HG03175 (cell line): Measurements from ENCODE around the gene ARL3.
"Not testable (repeated sequence)": the region's sequence is repeated elsewhere in the genome, so short reads cannot be mapped to it uniquely, and the experiment has no call there.

ENCODE experiments used
- ATAC-seq: cut with Tn5 transposase; IDR thresholded peaks from one replicate; pipeline ENCODE4 v1.9.1; 2021; ENCODE audit warnings: mild to moderate bottlenecking, moderate library complexity; ENCODE audit not compliant: unreplicated experiment

ARL3 gene

DNA sequence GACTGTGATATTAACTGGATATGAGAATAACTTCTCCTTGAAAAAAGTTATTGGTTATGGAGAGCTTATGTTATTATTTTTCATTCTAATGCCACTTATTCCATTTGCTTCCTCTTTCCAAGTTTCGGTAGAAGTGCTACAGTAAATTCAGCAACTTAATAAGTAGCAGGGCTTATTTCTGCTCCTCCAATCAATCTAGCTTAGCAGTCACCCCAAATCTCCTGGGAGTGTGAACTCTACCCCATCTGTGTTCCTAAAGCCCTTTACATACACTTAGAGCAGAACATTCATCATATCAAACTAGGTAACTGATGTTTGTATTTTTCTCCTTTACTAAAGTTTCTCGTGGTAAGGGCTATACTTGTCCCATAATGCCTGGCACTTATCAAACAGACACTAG lies 8.7 kb downstream of the ARL3 start:
- ATAC-seq = no peak

DNA sequence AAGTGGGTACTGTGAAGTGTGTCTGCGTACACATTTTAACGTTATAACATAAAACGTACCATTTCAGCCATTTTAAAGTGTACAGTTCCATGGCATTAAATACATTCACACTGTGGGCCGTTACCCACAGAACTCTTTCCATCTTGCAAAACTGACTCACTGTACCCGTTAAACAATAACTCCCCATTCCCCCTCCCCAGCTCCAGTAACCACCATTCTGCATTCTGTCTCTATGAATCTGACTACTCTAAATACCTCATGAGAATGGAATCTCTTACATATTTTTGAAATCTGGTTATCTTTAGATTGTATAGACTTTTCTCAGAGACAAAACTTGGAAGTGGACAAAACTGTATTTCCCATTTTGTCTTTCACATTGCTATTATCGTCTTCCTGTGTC lies 9.3 kb downstream of the ARL3 start:
- ATAC-seq = no peak

DNA sequence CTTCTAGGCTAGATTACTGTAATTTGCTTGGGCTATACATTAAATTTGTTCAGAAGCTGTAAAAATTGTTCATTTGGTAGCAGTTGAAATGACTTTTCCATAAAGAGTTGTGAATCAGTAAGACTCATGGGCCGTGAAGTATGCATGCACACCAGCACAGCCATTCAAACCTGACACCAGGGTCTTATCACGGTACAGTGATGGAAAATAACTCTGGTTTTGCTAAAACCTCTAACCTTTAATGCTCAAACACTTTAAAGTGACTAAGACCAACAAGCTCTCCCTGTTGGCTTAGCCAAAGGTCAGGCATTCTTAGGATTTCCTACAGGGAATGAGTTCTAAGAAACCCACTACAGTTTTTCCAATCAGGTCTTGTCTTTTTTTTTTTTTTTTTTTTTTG lies 11.5 kb downstream of the ARL3 start:
- ATAC-seq = no peak

DNA sequence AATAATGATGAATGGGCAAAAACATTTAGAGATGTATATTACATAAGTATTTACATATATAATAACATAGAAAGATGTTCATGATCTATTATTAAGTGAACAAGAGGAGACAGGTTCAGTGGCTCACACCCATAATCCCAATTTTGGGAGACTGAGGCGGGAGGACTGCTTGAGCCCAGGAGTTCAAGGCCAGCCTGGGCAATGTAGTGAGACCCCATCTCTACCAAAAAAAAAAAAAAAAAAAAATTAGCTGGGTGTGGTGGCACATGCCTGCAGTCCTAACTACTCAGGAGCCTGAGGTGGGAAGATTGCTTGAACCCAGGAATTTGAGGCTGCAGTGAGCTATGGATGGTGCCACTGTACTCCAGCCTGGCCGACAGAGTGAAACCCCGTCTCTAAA lies 12.4 kb downstream of the ARL3 start:
- ATAC-seq = no peak

DNA sequence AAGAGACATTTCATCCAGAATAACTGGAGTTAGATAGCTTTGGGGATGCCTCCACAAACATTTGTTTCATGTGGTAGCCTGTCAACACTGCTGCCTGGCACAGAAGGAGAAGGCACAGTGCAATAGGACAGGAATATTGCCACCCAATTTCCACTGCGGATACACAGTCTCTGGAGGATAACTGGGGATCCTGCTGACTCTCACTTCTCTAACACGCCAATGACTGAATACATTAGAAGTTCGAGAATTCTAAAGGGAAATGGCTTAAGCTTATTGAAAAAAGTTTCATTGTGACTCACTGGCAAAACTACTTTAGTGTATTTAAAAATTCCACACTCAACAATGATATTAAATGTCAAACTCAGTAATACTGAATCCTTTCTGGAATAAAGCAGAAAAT lies 12.9 kb downstream of the ARL3 start:
- no peak for ATAC-seq

DNA sequence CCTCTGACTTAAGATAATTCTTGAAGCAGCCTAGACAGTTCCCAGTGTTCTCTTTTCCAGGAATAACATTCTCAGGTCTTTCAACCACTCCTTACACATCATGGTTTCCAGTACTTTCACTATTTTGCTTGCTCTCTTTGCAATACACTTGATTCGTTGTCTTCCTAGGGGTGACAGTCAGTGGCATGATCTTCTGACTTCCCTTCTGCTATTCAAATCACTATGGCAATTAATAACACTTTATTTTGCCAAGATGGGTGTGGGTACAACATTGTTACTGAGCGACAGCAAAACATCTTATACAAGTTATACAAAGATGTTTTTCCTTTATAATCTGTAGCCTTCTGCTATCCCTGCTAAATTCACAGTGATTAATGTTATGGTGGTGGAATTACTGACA lies 15.3 kb downstream of the ARL3 start:
- no peak for ATAC-seq

DNA sequence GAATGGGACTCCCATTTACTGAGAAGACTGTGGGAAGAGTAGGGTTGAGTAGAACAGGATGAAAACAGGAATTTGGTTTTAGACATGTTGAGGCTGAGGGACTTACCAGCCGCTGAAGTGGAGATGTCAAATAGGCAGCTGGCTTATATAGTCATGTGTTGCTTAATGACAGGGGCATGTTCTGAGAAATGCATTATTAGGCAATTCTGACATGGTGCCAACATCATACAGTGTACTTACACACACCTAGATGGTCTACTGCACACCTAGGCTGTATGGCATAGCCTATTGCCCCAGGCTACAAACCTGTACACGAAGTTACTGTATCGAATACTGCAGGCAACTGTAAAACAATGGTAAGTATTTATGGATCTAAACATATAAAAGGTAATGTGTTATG lies 17.5 kb downstream of the ARL3 start:
- no peak for ATAC-seq

DNA sequence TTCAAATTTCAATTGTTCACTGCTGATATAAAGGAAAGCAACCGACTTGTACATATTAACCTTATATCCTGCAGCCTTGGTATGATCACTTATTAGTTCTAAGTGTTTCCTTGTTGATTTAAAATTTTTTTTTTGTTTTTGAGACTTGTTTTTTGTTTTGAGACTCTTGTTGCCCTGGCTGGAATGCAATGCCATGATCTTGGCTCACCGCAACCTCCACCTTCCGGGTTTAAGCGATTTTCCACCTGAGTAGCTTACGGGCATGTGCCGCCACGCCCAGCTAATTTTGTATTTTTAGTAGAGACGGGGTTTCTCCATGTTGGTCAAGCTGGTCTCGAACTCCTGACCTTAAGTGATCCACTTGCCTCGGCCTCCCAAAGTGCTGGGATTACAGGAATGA lies 18.8 kb downstream of the ARL3 start:
- ATAC-seq = not testable (repeated sequence)

DNA sequence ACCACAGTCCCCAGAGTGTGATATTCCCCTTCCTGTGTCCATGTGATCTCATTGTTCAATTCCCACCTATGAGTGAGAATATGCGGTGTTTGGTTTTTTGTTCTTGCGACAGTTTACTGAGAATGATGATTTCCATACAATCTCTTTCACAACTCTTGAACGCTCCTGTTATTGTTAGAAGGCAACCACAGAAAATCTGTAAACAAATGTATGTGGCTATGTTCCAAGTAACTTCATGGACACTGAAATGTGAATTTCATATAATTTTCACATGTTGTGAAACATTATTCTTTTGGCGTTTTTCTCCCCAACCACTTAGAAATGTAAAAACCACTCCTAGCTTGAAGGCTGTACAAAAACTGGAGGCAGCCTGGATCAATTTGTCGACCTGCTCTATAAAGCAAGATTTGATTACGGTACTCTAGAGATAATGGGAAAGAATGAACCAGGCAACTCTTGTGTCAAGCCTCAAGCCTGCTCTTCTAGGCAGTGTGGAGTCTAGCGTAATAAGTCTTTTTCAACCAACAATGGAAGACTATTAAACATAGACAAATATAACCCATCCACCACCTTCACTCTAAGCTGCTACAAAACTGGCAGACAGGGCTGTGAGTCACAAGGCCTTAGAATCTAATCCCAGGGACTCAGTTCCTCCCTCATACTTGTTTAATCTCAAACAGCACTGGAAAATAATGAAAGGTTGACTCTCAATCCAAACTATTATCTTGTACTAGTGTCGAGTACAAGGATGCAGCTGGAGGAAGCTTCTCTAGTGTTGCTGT lies 22.7 kb downstream of the ARL3 start:
- no peak for ATAC-seq

DNA sequence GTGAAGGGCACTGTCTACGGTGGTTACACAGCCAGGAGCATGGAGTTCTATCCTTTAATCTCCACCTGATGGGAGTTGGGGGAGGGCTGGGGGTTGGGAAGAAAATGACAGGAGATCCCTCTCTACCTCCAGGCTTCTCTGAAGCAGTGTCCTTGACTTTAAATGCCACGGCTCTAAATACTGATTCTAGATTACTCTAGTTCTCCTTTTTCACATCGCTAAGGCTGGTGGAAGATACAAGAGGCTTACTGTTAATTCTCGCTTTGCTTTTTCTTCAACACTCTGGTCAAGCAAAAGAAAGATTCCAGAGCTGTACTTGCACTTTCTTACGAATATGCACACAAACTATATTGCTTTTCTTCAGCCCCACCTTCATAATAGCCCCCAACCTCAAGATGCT lies 30.5 kb downstream of the ARL3 start:
- no peak for ATAC-seq

DNA sequence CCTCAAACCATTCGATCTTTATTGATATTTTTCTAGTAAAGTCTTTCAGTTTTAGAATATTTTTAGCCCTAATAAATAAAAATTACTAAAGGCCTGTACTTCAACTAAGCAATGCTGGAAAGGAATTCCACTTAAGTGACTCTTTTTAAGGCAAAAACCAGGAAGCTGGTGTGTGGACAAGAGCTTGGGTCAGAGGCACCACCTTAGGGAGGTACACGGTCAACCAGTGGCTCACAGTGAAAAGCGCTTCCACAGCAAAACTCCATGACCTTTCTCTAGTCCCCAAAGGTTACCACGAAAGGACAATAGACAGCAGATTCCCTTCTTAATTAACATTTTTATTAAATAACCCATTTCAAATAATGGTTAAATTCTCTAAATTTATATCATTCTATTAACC lies 31.2 kb downstream of the ARL3 start:
- no peak for ATAC-seq

DNA sequence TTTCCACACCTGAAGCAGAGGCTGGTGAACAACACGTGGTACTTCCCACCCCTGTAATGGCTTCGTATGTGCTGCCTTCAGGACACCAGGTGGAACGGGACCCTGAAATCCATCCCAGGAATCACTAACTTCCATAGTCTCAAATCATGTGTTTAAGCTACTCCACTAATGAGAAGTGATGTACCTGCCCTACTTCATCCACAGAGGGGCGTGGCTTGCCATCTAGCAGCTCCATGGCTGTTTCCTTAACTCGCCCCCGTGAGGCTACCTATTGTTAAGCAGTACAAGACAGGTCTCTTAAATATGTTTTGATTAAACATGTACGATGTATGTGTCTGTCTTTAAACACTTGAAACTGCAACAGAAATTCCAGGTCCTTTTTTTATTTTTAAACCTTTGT lies 31.8 kb downstream of the ARL3 start:
- no peak for ATAC-seq

DNA sequence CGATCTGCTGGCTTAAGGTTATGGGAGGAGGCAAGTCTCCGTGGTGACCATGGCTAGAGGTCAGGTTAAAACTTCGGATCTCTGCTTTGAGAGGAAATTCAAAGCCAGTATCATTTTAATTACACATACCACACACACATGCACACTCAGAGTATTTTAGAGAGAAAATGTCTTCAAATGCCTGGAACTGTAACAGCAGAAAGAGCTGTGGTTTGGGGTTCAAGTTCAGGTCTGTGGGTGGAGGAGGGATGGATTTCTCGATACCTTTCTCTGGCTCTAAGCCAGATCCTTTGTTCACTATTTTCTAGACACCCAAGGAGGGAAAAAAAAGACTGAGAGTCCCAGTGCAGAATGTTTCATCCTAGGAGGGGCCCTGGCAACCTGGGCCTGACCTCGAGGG lies 32.5 kb downstream of the ARL3 start:
- ATAC-seq = no peak

DNA sequence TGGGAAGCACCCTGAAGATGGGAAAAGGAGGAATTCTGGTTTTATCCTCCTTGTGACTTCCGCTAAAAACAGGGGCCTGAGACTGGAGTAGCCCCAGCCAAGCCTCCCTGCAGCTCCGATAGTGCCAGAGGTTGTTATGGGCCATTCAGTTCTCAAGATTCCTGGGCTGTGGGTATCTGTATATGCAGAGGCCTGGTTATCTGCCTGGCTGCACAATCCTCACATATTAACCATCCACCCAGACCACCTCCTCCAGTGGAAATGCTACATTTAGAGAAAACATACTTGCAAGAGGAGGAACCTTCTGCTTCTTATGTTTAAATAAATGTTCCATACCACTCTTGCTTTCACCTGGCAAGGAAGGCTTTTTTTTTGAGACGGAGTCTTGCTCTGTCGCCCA lies 34.6 kb downstream of the ARL3 start:
- ATAC-seq = no peak

DNA sequence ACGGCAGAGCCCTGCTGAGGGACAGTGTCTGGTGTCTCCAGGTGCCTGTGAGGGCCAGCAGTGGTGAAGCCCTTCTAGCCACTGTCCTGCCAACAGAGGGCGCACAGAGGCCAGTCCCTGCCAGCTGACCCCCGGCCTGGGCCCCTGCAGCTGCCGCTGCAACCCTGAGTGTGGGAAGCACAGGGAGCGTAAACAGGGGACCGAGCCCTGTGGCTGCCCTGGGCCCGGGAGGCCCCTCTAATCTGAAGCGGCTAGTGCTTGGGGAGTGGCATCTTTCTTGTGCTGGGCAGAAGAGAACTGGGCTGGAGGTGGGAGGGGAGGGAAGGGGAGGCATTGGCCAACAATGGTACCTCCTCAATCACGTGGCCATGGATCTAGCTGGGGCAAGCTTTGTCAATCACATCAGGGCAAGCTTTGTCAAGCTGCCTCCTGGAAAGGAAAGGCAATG lies 35.3 kb downstream of the ARL3 start:
- ATAC-seq = no peak

DNA sequence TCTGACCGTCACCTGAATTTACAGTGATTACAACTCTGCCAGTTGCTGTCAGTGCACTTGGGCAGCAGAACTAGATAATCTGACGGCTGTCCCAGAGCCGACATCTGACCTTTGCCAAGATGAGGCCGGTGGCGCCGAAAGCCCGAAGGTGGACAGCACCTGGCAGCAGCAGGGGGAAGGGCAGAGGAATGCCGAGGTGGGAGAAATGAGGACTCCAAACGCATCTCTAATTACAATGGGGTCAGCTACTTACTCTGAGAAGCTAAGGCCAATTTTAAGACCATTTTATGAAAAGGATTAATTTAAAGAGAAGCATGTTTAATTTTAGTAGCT lies 36.2 kb downstream of the ARL3 start:
- no peak for ATAC-seq

DNA sequence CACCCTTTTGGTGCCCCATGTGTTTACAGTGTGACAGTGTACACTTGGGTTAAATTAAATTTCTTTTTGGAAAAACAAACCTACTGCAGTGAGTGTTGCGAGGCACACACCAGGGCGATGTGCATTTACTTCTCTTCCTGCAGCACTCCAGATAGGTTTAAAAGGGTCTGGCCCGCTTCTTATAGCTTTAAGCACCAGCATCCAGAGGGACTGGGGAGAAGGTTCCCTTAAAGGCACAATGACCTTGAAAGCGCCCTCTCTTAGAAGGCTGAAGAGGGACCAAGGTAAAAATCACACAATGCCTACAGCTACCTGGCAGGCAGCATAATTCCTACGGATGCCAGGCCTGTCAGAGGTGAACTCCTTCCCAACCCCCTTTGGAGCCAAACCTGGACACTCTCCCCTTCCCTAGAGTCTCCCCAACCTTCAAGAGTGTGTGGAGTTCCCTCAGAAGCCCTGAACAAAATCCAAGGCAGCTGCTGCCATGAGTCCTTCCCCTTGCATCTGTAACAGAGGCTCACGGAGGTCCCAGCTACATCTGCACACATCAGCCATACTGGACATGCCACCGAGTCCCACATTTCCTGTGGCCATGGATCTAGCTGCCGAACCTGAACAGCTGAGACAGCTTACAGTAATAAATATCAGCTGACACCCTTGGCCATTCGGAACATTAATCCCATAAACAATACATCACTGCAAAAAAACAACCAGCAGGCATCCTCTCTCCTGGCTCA lies 36.7 kb downstream of the ARL3 start:
- no peak for ATAC-seq

DNA sequence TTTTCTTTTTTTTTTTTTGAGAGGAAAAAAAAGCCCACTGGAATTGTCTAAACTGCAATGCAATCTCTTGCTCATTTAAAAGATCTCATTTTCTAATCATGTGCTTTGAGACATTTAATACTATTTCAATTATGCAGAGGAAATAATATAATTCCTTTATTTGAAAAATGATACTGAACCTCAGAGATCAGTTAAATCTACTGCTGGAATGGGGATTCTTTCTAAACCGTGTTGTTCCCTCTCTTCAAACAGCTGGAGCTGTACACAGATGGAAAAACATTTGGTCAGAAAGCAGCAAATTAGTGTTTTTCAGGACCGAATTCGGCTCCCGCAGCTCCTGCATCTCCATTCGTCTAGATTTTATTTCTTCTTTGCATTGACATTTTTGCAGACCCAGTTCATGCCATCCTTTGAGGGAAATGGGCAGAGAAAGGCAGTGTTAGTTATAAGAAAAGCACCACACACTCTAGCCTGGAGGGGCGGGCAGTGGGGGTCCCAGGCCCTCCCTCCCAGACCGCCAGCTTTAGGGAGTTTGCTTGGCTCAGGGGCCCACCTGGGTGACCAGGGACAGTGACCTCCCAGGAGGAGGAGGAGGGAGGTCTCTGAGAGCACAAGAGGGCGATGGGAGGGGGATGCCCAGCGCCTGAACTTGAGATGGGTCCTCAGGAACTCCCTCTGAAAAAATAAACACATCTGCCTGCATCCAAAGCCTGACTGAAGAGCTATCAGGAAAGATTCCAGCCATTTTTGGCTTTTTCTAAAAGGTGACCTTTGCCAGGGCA lies 37.5 kb downstream of the ARL3 start:
- ATAC-seq = no peak

DNA sequence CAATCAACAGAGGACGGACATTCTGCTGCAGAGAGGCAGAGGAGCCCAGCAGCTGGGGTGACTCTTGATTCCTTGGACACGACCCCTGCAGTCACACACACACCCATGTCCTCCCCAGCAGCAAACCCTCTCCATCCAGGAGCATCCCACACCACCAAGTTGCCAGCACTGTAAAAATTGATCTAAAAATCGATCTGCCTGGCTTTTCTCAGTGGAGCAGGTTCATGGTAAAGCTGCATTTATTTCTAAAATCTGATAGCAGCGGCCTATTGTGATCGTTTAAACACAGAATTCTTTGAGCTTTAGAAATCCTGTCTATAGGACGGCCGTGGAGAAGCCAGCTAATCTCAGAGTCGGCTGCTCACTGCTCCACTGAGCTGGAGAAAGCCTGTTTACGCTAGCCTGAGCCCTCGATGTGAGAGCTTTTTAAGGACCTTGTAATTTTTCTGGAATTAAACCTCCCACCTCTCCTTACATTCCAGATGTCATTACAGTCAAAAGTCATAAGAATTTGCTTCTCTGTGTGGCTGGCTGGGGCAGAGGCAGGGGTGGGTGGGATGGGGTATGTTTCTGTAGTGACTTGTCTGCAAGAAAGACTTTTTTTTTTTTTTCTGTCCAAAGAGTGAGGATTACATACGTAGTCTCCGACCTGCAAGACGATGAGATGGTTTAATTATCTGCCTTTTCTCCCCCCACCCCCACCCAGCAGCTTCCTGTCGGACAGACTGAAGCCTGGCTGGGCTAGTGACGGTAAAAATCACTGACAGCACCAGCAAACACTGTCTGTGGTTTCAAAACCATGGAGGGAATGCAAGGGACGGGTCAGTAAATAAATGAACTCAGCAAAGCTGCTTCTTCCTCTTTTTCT lies 38.3 kb downstream of the ARL3 start:
- ATAC-seq = no peak

DNA sequence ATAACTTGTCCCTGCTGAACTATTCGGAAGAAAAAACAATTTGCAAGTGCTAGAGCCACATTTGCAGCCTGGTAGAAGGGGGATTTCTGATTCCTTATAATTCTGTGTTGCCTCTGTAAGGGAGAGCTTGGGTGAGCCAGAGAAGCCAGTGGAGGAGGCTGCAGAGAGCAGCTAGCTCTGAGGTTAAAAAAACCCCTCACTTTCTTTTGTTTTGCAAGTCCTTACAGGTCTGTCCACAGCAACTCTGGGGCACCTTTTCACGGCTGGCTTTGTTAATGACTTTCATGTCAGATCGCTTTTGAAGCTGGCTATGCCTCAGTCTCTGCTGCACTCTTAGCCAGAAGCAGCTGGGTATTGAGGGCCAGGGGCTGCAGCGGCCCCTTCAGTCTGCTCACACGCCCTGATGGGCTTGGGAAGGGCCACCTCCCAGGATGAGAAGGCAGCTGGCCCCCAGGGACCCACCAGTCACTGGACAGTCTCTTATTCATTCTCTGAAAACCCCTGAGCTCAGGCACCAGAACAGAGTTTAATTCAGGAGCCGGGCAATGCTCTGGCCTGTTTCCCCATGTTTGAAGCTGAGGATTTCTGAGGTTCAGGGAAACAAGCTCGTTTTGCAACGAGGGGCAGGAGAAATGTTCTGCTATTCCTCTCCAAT lies 39.1 kb downstream of the ARL3 start:
- no peak for ATAC-seq
